Measurements from ENCODE around the gene CDV3. TPM values are rescaled to one million over a fixed set of nuclear protein-coding genes. Genes with fewer than 3 reads are reported as not detected.

The CDV3 gene
- total RNA-seq, 1 donor from 2014 or later = 177 TPM

GRCh38 chr3:133570139-133570936, 3.1 kb upstream of the CDV3 start:
- DNase-seq (ENCODE audit: low spot score, unreplicated experiment) = no peak
- no peak overlapping the region for H3K4me3 Mint-ChIP-seq (ENCODE audit: low read depth)
- H3K4me1 Mint-ChIP-seq (ENCODE audit: low read depth) = peaks cover 11% of the 10 kb centered on the region
- H3K9me3 Mint-ChIP-seq (ENCODE audit: low read depth) = no peaks in the 10 kb centered on the region
- TF ChIP-seq, protein P1, sequence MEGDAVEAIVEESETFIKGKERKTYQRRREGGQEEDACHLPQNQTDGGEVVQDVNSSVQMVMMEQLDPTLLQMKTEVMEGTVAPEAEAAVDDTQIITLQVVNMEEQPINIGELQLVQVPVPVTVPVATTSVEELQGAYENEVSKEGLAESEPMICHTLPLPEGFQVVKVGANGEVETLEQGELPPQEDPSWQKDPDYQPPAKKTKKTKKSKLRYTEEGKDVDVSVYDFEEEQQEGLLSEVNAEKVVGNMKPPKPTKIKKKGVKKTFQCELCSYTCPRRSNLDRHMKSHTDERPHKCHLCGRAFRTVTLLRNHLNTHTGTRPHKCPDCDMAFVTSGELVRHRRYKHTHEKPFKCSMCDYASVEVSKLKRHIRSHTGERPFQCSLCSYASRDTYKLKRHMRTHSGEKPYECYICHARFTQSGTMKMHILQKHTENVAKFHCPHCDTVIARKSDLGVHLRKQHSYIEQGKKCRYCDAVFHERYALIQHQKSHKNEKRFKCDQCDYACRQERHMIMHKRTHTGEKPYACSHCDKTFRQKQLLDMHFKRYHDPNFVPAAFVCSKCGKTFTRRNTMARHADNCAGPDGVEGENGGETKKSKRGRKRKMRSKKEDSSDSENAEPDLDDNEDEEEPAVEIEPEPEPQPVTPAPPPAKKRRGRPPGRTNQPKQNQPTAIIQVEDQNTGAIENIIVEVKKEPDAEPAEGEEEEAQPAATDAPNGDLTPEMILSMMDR (IDR thresholded peaks at IDR 0.05; ENCODE audit: unreplicated experiment) = no peak
- no peaks in the 10 kb centered on the region for H3K27me3 Mint-ChIP-seq
- peak overlapping the region; percentile 94 for H3K27ac Mint-ChIP-seq
- peaks cover 1% of the 10 kb centered on the region for H3K36me3 Mint-ChIP-seq (ENCODE audit: insufficient read depth)

DNA sequence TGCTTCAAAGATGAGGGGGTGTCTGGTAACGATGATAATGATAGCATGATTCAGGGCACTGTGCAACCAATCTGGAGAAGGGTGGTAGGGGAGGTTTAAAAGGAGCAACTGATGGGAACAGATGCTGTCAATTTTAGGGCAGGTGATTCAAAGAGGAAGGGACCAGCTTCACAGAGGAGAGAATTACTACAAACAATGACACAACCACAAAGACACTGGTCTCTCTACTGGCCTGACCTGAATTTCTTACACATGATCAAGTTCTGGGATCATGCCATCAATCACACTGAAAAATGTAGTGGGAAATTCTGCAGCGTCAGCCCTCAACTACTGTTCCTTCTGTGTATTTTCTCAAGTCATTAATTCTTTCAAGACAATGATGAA, 2.6 kb upstream of the CDV3 start:
- H3K27ac Mint-ChIP-seq = no peak overlapping the region
- peaks cover 4% of the 10 kb centered on the region for H3K36me3 Mint-ChIP-seq (ENCODE audit: insufficient read depth)
- DNase-seq (ENCODE audit: low spot score, unreplicated experiment) = no peak
- H3K4me1 Mint-ChIP-seq (ENCODE audit: low read depth) = peaks cover 15% of the 10 kb centered on the region
- no peaks in the 10 kb centered on the region for H3K27me3 Mint-ChIP-seq
- H3K4me3 Mint-ChIP-seq (ENCODE audit: low read depth) = no peak overlapping the region
- no peaks in the 10 kb centered on the region for H3K9me3 Mint-ChIP-seq (ENCODE audit: low read depth)
- TF ChIP-seq, protein P1 (IDR thresholded peaks at IDR 0.05; ENCODE audit: unreplicated experiment) = no peak

GRCh38 chr3:133572158-133573053, 1.1 kb upstream of the CDV3 start:
- TF ChIP-seq, protein P1 (IDR thresholded peaks at IDR 0.05; ENCODE audit: unreplicated experiment) = no peak
- Mint-ChIP-seq H3K27ac (peak overlapping the region; percentile 90), H3K36me3 (ENCODE audit: insufficient read depth) (peaks cover 15% of the 10 kb centered on the region), H3K9me3 (ENCODE audit: low read depth) (no peaks in the 10 kb centered on the region), H3K27me3 (no peaks in the 10 kb centered on the region), H3K4me3 (ENCODE audit: low read depth) (peak overlapping the region; percentile 77), H3K4me1 (ENCODE audit: low read depth) (peaks cover 23% of the 10 kb centered on the region)
- DNase-seq (ENCODE audit: low spot score, unreplicated experiment) = no peak

- Mint-ChIP-seq H3K4me1 (ENCODE audit: low read depth) (peaks cover 25% of the 10 kb centered on the region), H3K36me3 (ENCODE audit: insufficient read depth) (peaks cover 21% of the 10 kb centered on the region), H3K4me3 (ENCODE audit: low read depth) (peak overlapping the region; percentile 77), H3K27me3 (no peaks in the 10 kb centered on the region), H3K9me3 (ENCODE audit: low read depth) (no peaks in the 10 kb centered on the region), H3K27ac (peak overlapping the region; percentile 90)
- TF ChIP-seq, protein P1 (IDR thresholded peaks at IDR 0.05; ENCODE audit: unreplicated experiment) = peak; percentile 29
- peak; percentile 100 for DNase-seq (ENCODE audit: low spot score, unreplicated experiment)
Measured at GRCh38 chr3:133573054-133573628, 345 bp upstream of the CDV3 start.
